ENCODE results near the gene FAM78A.

Gene FAM78A

GRCh38 chr9:131276094-131276888 lies at the start of gene FAM78A:
Gene FAM78A, minus strand, starts transcription at chr9:131276510. Its CDS starts 331 bp downstream, at chr9:131276179.
- DNase-seq (ENCODE audit: low read depth in 2 of 2) = no peak

- DNase-seq (ENCODE audit: low read depth in 2 of 2) = no peak
Measured at GRCh38 chr9:131324736-131325679, 48.7 kb upstream of the FAM78A start.

GRCh38 chr9:131323629-131324028 lies 47.3 kb upstream of the FAM78A start:
- DNase-seq (ENCODE audit: low read depth in 2 of 2) = no peak

- no peak for DNase-seq (ENCODE audit: low read depth in 2 of 2)
Measured at GRCh38 chr9:131320031-131320685, 43.8 kb upstream of the FAM78A start.

GRCh38 chr9:131319486-131319885 lies 43.2 kb upstream of the FAM78A start:
- no peak for DNase-seq (ENCODE audit: low read depth in 2 of 2)

GRCh38 chr9:131318231-131319085 lies 42.1 kb upstream of the FAM78A start:
- DNase-seq (ENCODE audit: low read depth in 2 of 2) = no peak

- DNase-seq (ENCODE audit: low read depth in 2 of 2) = no peak
Measured at GRCh38 chr9:131312822-131313770, 36.8 kb upstream of the FAM78A start.

GRCh38 chr9:131312246-131312645 lies 35.9 kb upstream of the FAM78A start:
- DNase-seq (ENCODE audit: low read depth in 2 of 2) = no peak

GRCh38 chr9:131310833-131311554 lies 34.7 kb upstream of the FAM78A start:
- peak; percentile 4 to 8 for DNase-seq (ENCODE audit: low read depth in 2 of 2)

GRCh38 chr9:131309530-131310276 lies 33.4 kb upstream of the FAM78A start:
- no peak for DNase-seq (ENCODE audit: low read depth in 2 of 2)

- no peak for DNase-seq (ENCODE audit: low read depth in 2 of 2)
Measured at GRCh38 chr9:131308906-131309529, 32.7 kb upstream of the FAM78A start.

- DNase-seq (ENCODE audit: low read depth in 2 of 2) = no peak
Measured at GRCh38 chr9:131308452-131308851, 32.1 kb upstream of the FAM78A start.

GRCh38 chr9:131307974-131308373 lies 31.7 kb upstream of the FAM78A start:
- no peak for DNase-seq (ENCODE audit: low read depth in 2 of 2)

GRCh38 chr9:131306397-131307004 lies 30.2 kb upstream of the FAM78A start:
- no peak for DNase-seq (ENCODE audit: low read depth in 2 of 2)

GRCh38 chr9:131304676-131305355 lies 28.5 kb upstream of the FAM78A start:
- no peak for DNase-seq (ENCODE audit: low read depth in 2 of 2)

GRCh38 chr9:131303381-131304321 lies 27.3 kb upstream of the FAM78A start:
- no peak for DNase-seq (ENCODE audit: low read depth in 2 of 2)
